H1 (cell line): ENCODE measurements around the gene SEPTIN5. TPM values are rescaled to one million over a fixed set of nuclear protein-coding genes. Genes with fewer than 3 reads are reported as not detected.

Experiments
- SAP30 ChIP-seq: fragments of 300-600 bp; sonication (generic); IDR thresholded peaks from 2 replicates; pipeline ENCODE4 v1.7.1; 2012; ENCODE audit warnings: low read length, moderate library complexity, mild to moderate bottlenecking, inconsistent platforms; ENCODE audit not compliant: insufficient read depth, insufficient replicate concordance
- SP4 ChIP-seq: IDR thresholded peaks from 2 replicates; pipeline ENCODE4 v1.6.1; 2012; ENCODE audit warnings: low read length, inconsistent platforms
- TAF1 ChIP-seq: IDR thresholded peaks from 2 replicates; pipeline ENCODE4 v1.6.1; 2011; ENCODE audit warnings: mild to moderate bottlenecking, low read depth, low read length
- TAF7 ChIP-seq: optimal IDR thresholded peaks from 2 replicates; pipeline ENCODE3; 2011; ENCODE audit warnings: low read depth, mild to moderate bottlenecking, inconsistent platforms, low read length, moderate library complexity, borderline replicate concordance
- TBP ChIP-seq: IDR thresholded peaks from 2 replicates; pipeline ENCODE4 v1.6.1; 2011; ENCODE audit warnings: low read depth, low read length, improper control_type of control experiment
- polyA plus RNA-seq, 7 experiments: library from polyadenylated mRNA; depleted of rRNA in 3 of 7; stranded (reverse) in 5 of 7; unstranded in 2 of 7; fragments of >200 nt in 5 of 7; fragments of 200-250 nt in 2 of 7; gene quantifications; 1 replicate in 5 of 7; 2 replicates in 1 of 7; 4 replicates in 1 of 7; pipeline versions ENCODE4 v1.2.1 to v1.2.3, GENCODE V29; 2011 to 2013; ENCODE audit warnings: missing spikeins in 2 of 7, mixed read lengths in 2 of 7
- total RNA-seq: library from RNA; stranded (reverse); fragmentation: NEBNext Ultra II Directional; extraction: Animal tissue kit (Norgen Biotek cat#: 25700); gene quantifications from 2 replicates; pipeline ENCODE4 v1.2.1, GENCODE V29; 2021

Gene SEPTIN5
- total and polyA plus RNA-seq, 2 of the 8 experiments (the other 6 are each of a cell fraction or from before 2014, with no cell fraction given): 6.0 to 8.6 TPM

- TF ChIP-seq SP4 (no peak), TAF7 (no peak), TAF1 (no peak), TBP (no peak; the same call in 1 of the 2 replicates), SAP30 (no peak)
These were observed 8.1 kb downstream of the SEPTIN5 start (continued) for GRCh38 chr22:19722178-19722981.
